Spleen (tissue), 7 donors: ENCODE results near the gene MRS2.

Source experiments
- POLR2A ChIP-seq, 3 donors: fragments of 450-650 bp; IDR thresholded peaks; one replicate each; pipeline ENCODE4 v1.5.1; 2017; ENCODE audit warnings: antibody characterized with exemption in 3 of 3, mild to moderate bottlenecking in 1 of 3
- POLR2AphosphoS5 ChIP-seq, 3 donors: sonication (generic); formaldehyde crosslinking; IDR thresholded peaks; one replicate each; pipeline ENCODE4 v1.5.1; 2017; ENCODE audit warnings: antibody characterized with exemption in 3 of 3
- TF ChIP-seq, protein P1 (sequence below), 11 experiments: fragments of 200-600 bp in 7 of 11; fragments of 450-650 bp in 4 of 11; sonication (generic) in 4 of 11; IDR thresholded peaks in 8 of 11; conservative IDR thresholded peaks in 3 of 11; 1 replicate in 7 of 11; 2 replicates in 4 of 11; pipeline versions ENCODE4 v1.4.0 to v1.8.0; 2016 to 2021; ENCODE audit warnings: antibody characterized with exemption in 11 of 11, inconsistent platforms in 4 of 11, mild to moderate bottlenecking in 1 of 11
- donor health status: DM: no; HTN: no; CAD: no; lungs with moderate emphysema.
- donor health status: DM: no; HTN: no; CAD: no.
- donor health status: DM: no; HTN: no; CAD: no.

DNA sequence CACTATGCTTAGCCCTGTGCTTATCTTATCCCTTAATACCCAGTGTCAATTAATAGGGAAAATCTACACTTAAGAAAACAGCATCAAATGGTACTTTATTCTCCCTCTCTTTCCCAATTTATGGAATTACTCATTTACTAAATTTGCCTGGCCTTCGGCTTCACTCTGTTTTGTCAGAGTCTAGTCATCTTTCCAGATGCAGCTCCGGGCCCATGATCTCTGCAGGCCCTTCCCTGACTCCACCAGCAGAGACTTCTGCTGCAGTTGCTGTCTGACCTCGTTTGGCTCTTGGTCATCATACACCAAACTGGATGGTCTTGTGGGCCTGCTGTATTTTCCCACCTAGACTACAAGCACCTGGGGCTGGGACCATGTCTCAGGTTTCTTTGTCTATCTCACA, 27.4 kb downstream of the MRS2 start:
- TF ChIP-seq, protein P1, sequence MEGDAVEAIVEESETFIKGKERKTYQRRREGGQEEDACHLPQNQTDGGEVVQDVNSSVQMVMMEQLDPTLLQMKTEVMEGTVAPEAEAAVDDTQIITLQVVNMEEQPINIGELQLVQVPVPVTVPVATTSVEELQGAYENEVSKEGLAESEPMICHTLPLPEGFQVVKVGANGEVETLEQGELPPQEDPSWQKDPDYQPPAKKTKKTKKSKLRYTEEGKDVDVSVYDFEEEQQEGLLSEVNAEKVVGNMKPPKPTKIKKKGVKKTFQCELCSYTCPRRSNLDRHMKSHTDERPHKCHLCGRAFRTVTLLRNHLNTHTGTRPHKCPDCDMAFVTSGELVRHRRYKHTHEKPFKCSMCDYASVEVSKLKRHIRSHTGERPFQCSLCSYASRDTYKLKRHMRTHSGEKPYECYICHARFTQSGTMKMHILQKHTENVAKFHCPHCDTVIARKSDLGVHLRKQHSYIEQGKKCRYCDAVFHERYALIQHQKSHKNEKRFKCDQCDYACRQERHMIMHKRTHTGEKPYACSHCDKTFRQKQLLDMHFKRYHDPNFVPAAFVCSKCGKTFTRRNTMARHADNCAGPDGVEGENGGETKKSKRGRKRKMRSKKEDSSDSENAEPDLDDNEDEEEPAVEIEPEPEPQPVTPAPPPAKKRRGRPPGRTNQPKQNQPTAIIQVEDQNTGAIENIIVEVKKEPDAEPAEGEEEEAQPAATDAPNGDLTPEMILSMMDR (IDR thresholded peaks at IDR 0.05 in 8 of 11, conservative IDR thresholded peaks at IDR 0.05 in 3 of 11) = no peak
- TF ChIP-seq POLR2A (IDR thresholded peaks at IDR 0.05) = no peak
- TF ChIP-seq POLR2AphosphoS5 (IDR thresholded peaks at IDR 0.05) = no peak
